Small intestine (tissue), 7 donors: ENCODE measurements around the gene PLP2. TPM values are rescaled to one million over a fixed set of nuclear protein-coding genes. Genes with fewer than 3 reads are reported as not detected.
"Not testable (repeated sequence)": the region's sequence is repeated elsewhere in the genome, so short reads cannot be mapped to it uniquely, and the experiment has no call there.

Experiments used
- DNase-seq, 2 donors: peaks; one replicate each; pipeline versions ENCODE4 v3.0.0 to v3.0.0-alpha.2; 2013
- FAIRE-seq: peaks from 2 replicates; lab custom pipeline; 2012; peaks lifted over from hg19 to GRCh38; lab: Jason Lieb, UNC
- H3K27ac ChIP-seq, 3 donors: one replicate each; pipeline ENCODE4 v1.5.1; 2013; ENCODE audit warnings: low read length in 2 of 3, mild to moderate bottlenecking in 2 of 3, control low read depth in 1 of 3, inconsistent platforms in 1 of 3, low read depth in 1 of 3, moderate library complexity in 1 of 3
- H3K27me3 ChIP-seq, 3 donors: one replicate each; pipeline ENCODE4 v1.6.1; 2013; ENCODE audit warnings: low read length in 3 of 3, inconsistent platforms in 1 of 3; ENCODE audit not compliant: control insufficient read depth in 3 of 3, insufficient read depth in 3 of 3
- H3K36me3 ChIP-seq, 3 donors: one replicate each; pipeline ENCODE4 v1.6.1; 2013; ENCODE audit warnings: low read length in 3 of 3, inconsistent platforms in 1 of 3, low read depth in 1 of 3, mild to moderate bottlenecking in 1 of 3, moderate library complexity in 1 of 3; ENCODE audit not compliant: control insufficient read depth in 3 of 3, insufficient read depth in 2 of 3
- H3K4me1 ChIP-seq, 3 donors: one replicate each; pipeline ENCODE4 v1.6.1; 2013; ENCODE audit warnings: low read length in 2 of 3, inconsistent platforms in 1 of 3, low read depth in 1 of 3, mild to moderate bottlenecking in 1 of 3, moderate library complexity in 1 of 3; ENCODE audit not compliant: control insufficient read depth in 3 of 3, insufficient read depth in 2 of 3
- H3K4me3 ChIP-seq, 3 donors: one replicate each; pipeline ENCODE4 v1.5.1; 2013; ENCODE audit warnings: low read length in 3 of 3, control low read depth in 1 of 3, inconsistent platforms in 1 of 3, low read depth in 1 of 3, mild to moderate bottlenecking in 1 of 3, moderate library complexity in 1 of 3
- H3K9me3 ChIP-seq, 2 donors: one replicate each; pipeline ENCODE4 v1.6.1; 2013; ENCODE audit warnings: low read depth in 1 of 2, low read length in 1 of 2; ENCODE audit not compliant: control insufficient read depth in 2 of 2, insufficient read depth in 1 of 2
- WGBS, 3 donors: extraction: QIAGEN DNeasy Blood & Tissue Kit; methylation state at CpG; one replicate each; pipeline ENCODE4 v1.1.7; 2013; 5-methylcytosine and 5-hydroxymethylcytosine counted together
- polyA plus RNA-seq, 4 donors: library from polyadenylated mRNA; stranded (reverse) in 3 of 4; unstranded in 1 of 4; fragments of 200-250 nt in 3 of 4; fragments of 120-200 nt in 1 of 4; gene quantifications; one replicate each; pipeline versions ENCODE4 v1.2.1 to v1.2.3, GENCODE V29; 2013
- donor health status: healthy with polysubstance abuse.
- donor health status: control.
- donor health status: control.
- donor health status: Bipolar disorder and iron deficiency.
- donor health status: healthy.

PLP2 gene
- polyA plus RNA-seq, 4 donors, result 47.6 to 189 (median 112) TPM

DNA sequence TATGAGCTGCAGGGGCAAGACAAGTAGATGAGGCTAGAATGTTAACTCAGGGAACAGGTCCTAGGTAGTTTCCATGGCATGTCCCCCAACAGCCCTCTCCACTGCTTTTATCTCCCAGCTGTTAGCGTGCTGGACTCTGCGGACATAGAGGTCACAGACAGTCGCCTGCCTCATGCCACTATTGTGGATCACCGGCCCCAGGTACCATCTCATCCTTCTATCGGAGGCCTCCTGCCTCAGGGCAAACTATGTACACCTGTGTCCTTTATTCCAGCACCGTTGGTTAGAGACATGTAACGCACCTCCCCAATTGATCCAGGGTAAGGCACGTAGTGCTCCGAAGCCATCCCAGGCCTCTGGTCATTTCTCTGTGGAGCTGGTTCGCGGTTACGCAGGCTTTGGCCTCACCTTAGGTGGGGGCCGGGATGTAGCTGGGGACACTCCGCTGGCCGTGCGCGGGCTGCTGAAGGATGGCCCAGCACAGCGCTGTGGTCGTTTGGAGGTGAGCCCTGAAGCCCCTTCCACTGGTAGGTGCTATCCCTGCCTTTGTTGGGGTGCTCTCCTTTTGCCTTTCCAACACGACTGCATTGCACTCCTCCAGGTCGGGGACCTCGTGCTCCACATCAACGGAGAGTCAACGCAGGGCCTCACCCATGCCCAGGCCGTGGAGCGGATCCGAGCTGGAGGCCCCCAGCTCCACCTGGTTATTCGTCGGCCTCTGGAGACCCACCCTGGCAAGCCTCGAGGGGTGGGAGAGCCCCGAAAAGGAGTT is 6.9 kb upstream of the PLP2 start:
- WGBS, 3 donors, result 83 to 91% (median 86%) methylated on average over 29 to 31 of the region's 31 CpGs
- Histone ChIP-seq H3K27me3 (no peaks in the 10 kb centered on the region), H3K4me1 (peaks cover 0 to 12% (median 4%) of the 10 kb centered on the region in 3 donors), H3K27ac (peak overlapping the region in 2 of 3 donors; percentile 92 to 94), H3K36me3 (peaks cover 0 to 4% (median 0%) of the 10 kb centered on the region in 3 donors), H3K4me3 (no peak overlapping the region), H3K9me3 (no peaks in the 10 kb centered on the region)
- no peak for DNase-seq
- FAIRE-seq, result no peak

DNA sequence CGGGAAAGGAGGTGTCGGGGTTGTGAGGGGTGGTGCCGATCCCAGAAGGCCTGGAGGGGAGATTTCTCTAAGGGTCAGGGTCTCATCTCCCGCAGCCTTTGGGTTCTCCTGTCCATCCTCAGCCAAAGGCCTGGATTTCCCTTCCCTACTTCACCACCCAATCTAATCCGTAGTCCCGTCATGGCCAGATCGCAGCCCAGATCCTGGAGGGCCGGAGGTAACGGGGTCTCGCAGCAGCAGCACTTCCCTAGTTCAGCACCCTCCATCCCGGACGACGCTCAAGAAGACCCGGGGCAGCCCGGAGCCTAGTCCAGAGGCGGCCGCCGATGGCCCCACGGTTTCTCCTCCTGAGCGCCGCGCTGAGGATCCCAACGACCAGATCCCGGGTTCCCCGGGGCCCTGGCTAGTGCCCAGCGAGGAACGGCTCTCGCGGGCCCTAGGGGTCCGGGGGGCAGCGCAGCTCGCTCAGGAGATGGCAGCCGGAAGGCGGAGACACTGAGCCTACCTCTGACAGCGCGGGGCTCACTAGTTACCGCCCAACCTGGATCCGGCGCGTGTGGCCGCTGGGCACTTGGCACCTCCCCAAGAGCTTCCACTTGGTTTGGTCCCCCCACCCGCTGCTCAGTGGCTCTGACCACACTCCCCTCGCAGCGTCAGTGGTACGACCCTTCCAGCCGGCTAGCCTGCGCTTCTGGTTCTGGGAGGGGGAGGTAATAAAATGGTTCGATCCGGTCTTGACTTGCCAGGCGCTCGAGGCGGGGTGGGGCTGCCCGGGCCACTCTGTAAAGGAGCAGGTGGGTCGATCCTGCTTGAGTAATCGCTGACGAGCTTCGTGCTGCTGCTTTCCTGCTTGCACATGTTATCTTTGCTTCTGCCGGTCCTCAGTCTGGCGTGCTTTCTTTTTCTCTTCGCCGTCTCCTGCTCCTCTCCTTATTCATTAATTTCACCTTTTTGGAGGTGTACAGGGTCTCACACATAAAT is 5.5 kb upstream of the PLP2 start:
- WGBS, 3 donors, result 2 to 37% (median 10%) methylated on average over 26 to 61 of the region's 61 CpGs
- Histone ChIP-seq H3K27me3 (no peaks in the 10 kb centered on the region), H3K9me3 (no peaks in the 10 kb centered on the region), H3K4me3 (peak overlapping the region in 2 of 3 donors; percentile 47 to 50), H3K4me1 (peaks cover 0 to 12% (median 4%) of the 10 kb centered on the region in 3 donors), H3K36me3 (peaks cover 0 to 4% (median 0%) of the 10 kb centered on the region in 3 donors), H3K27ac (peak overlapping the region; percentile 82 to 98 (median 94))
- FAIRE-seq (no peak), DNase-seq (peak; percentile 88 to 92)

DNA sequence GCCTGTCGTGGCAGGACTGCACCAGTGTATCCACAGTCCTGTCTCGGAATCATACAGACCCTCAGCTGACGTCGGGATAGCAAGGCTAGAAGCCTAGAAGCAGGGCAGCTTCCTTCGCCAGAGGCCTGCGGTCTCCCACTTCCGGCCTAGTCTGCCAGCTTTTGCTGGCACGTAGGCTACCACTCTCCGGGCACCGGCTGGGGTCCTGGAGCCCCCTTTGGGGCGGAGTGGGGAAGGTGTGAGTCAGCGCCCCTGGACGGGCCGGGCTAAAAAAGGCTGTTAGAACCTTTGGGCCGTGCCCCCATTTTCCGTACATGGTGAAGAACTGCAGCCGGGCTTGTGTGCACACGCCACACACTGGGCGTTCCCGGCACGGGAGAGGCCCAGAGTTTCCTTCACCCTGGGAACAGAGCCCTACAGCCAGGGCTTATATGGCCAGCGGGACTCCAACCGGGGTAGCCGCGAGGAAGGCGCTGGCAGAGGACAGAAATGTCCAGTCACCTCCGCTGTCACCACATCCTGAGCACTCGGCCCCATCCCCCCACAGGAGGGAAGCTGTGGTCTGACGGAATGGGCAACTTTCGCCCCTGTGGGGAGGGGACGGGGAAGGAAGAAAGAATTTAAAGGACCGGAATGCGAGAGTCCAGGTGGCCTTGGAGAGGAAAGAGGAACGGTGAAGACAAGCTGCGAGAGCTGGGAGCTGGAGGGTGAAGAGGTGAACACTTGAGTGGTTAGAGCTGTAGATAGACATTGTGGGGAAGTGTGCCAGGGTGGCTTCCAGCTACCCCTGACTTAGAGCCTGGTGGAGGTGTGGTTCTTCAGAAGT is 4.6 kb upstream of the PLP2 start:
- H3K27ac ChIP-seq, result peak overlapping the region; percentile 63 to 98 (median 94)
- H3K4me3 ChIP-seq, result peak overlapping the region in 2 of 3 donors; percentile 34 to 50
- no peak for FAIRE-seq
- WGBS, 3 donors, result 2 to 39% (median 17%) methylated on average over 28 to 35 of the region's 35 CpGs
- peak; percentile 63 to 70 for DNase-seq
- H3K36me3 ChIP-seq, result peaks cover 0 to 4% (median 0%) of the 10 kb centered on the region in 3 donors
- peaks cover 0 to 12% (median 4%) of the 10 kb centered on the region in 3 donors for H3K4me1 ChIP-seq
- no peaks in the 10 kb centered on the region for H3K9me3 ChIP-seq
- H3K27me3 ChIP-seq, result no peaks in the 10 kb centered on the region

DNA sequence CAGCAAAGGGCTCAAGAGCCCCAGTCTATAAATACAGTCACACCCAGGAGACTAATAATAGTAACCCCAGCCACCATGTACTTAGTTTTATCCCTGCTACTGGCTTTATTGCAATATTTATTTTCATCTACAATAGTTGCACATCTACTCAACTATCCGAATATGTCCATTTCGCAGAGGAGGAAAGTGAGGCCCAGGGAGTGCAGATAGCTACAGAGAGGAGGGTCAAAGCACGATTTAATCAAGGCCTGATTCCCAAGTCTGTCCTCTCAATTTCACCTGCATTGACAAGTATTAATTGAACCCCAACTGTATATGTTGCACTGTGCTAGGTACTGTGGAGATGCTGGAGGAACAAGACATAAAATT is 4.0 kb upstream of the PLP2 start:
- Histone ChIP-seq H3K27me3 (no peaks in the 10 kb centered on the region), H3K36me3 (peaks cover 0 to 4% (median 0%) of the 10 kb centered on the region in 3 donors), H3K9me3 (no peaks in the 10 kb centered on the region), H3K4me3 (peak overlapping the region in 1 of 3 donors; percentile 34), H3K27ac (peak overlapping the region; percentile 63 to 98 (median 94)), H3K4me1 (peaks cover 0 to 12% (median 4%) of the 10 kb centered on the region in 3 donors)
- DNase-seq (no peak), FAIRE-seq (no peak)
- WGBS, 3 donors, result 56 to 75% (median 65%) methylated on average over 3 of the region's 3 CpGs

DNA sequence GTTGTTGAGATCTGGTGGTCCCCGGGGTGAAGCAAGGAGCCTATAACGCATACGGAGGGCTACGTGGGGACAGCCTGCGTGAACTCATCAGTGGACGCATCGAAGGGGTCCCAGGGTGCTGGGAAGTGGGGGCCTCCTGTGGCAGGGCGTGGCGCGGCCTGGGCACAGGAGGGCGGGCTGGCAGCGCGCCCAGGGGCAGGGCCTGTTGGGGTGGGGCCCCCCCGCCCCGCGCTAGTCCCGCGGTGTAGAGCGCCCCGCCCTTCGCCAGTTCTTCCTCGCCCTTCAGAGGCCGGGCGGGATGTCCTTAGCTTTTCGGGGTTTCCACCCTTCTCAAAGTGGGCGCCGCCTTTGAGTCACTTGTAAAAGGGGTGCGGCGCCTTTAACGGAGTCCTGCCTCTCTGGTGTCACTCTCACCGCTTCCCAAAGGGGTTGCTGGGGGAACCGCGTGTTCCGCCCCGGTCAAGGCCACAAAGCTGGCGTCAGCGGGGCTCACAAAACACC is 632 bp downstream of the PLP2 start:
- H3K4me3 ChIP-seq, result peak overlapping the region; percentile 56 to 81 (median 57)
- H3K9me3 ChIP-seq, result no peaks in the 10 kb centered on the region
- H3K4me1 ChIP-seq, result peaks cover 0 to 12% (median 4%) of the 10 kb centered on the region in 3 donors
- peaks cover 0 to 38% (median 4%) of the 10 kb centered on the region in 3 donors for H3K36me3 ChIP-seq
- DNase-seq, result peak; percentile 76 to 81
- H3K27ac ChIP-seq, result peak overlapping the region; percentile 70 to 96 (median 83)
- FAIRE-seq, result no peak
- H3K27me3 ChIP-seq, result no peaks in the 10 kb centered on the region
- 1 to 48% (median 21%) methylated on average over 18 to 37 of the region's 37 CpGs for WGBS, 3 donors

- WGBS, 3 donors, result 91 to 94% (median 94%) methylated on average over 4 to 8 of the region's 8 CpGs
- not testable (repeated sequence) for H3K27me3 ChIP-seq, FAIRE-seq, H3K9me3 ChIP-seq, H3K4me1 ChIP-seq, H3K4me3 ChIP-seq, DNase-seq
- peaks cover 0 to 50% (median 4%) of the 10 kb centered on the region in 3 donors for H3K36me3 ChIP-seq
- peak overlapping the region in 1 of 3 donors; percentile 96 for H3K27ac ChIP-seq
Measured at GRCh38 chrX:49173544-49173943, 1.8 kb downstream of the PLP2 start.

DNA sequence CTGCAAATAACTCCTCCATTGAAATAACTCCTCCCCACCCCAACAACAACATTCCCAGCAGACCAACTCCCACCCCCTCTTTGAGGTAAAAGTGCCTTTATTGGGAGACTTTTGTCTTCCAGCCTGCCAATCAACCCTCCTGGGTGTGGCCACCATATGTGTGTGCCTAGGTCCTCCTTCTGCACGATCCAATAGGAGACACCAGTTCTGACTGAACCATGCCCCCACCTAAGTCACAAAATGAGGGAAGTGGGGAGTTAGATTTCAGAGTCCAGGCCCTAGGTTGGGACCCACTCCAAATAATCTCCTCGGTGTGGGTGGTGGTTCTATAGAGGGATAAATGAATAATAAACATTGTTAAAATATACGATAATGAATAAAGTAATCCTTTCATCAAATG is 3.0 kb downstream of the PLP2 start:
- no peak for FAIRE-seq
- H3K9me3 ChIP-seq, result no peaks in the 10 kb centered on the region
- WGBS, 3 donors, result 43 to 65% (median 48%) methylated on average over 3 of the region's 3 CpGs
- peaks cover 0 to 62% (median 8%) of the 10 kb centered on the region in 3 donors for H3K36me3 ChIP-seq
- H3K4me3 ChIP-seq, result no peak overlapping the region
- peaks cover 0 to 5% (median 0%) of the 10 kb centered on the region in 3 donors for H3K4me1 ChIP-seq
- no peaks in the 10 kb centered on the region for H3K27me3 ChIP-seq
- DNase-seq, result no peak
- no peak overlapping the region for H3K27ac ChIP-seq
